Measurements from ENCODE around the gene CPNE8.

- TF ChIP-seq, protein P1, sequence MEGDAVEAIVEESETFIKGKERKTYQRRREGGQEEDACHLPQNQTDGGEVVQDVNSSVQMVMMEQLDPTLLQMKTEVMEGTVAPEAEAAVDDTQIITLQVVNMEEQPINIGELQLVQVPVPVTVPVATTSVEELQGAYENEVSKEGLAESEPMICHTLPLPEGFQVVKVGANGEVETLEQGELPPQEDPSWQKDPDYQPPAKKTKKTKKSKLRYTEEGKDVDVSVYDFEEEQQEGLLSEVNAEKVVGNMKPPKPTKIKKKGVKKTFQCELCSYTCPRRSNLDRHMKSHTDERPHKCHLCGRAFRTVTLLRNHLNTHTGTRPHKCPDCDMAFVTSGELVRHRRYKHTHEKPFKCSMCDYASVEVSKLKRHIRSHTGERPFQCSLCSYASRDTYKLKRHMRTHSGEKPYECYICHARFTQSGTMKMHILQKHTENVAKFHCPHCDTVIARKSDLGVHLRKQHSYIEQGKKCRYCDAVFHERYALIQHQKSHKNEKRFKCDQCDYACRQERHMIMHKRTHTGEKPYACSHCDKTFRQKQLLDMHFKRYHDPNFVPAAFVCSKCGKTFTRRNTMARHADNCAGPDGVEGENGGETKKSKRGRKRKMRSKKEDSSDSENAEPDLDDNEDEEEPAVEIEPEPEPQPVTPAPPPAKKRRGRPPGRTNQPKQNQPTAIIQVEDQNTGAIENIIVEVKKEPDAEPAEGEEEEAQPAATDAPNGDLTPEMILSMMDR (IDR thresholded peaks at IDR 0.05 in 4 of 5, conservative IDR thresholded peaks at IDR 0.05 in 1 of 5) = no peak
- TF ChIP-seq POLR2A (IDR thresholded peaks at IDR 0.05) = no peak
Observed at GRCh38 chr12:38915429-38916182, 10.2 kb upstream of the CPNE8 start.
